ENCODE measurements around the gene XAGE1A. TPM values are rescaled to one million over a fixed set of nuclear protein-coding genes. Genes with fewer than 3 reads are reported as not detected.
A peak's percentile ranks its signal among the peaks of the same experiment; 100 is the strongest.
"Not testable (repeated sequence)": the region's sequence is repeated elsewhere in the genome, so short reads cannot be mapped to it uniquely, and the experiment has no call there.

The XAGE1A gene
- total RNA-seq, result not detected
- long read RNA-seq, donor 1, result 0 reads
- long read RNA-seq, donor 2, result 0 reads

- H3K36me3 ChIP-seq (ENCODE audit: low read depth); H3K4me1 ChIP-seq (ENCODE audit: low read depth); H3K4me3 ChIP-seq; intact Hi-C loops (cut with DNase I, micrococcal nuclease); H3K9me3 ChIP-seq; DNase-seq: not testable (repeated sequence)
- peak; percentile 9 for ATAC-seq
These were observed at the start of gene XAGE1A for GRCh38 chrX:52495545-52496418. Gene XAGE1A (plus strand): TSS chrX:52495808. CDS start chrX:52497362, 1,554 bp downstream.

GRCh38 chrX:52452031-52452430 lies 43.6 kb upstream of the XAGE1A start:
- DNase-seq; H3K9me3 ChIP-seq; H3K36me3 ChIP-seq (ENCODE audit: low read depth); H3K4me1 ChIP-seq (ENCODE audit: low read depth); intact Hi-C loops (cut with DNase I, micrococcal nuclease); ATAC-seq; H3K4me3 ChIP-seq: not testable (repeated sequence)

GRCh38 chrX:52471301-52471700 lies 24.3 kb upstream of the XAGE1A start:
- DNase-seq, result not testable (repeated sequence)

GRCh38 chrX:52496419-52496772 lies 788 bp downstream of the XAGE1A start:
- DNase-seq; ATAC-seq; H3K4me1 ChIP-seq (ENCODE audit: low read depth); intact Hi-C loops (cut with DNase I, micrococcal nuclease); H3K4me3 ChIP-seq; H3K36me3 ChIP-seq (ENCODE audit: low read depth); H3K9me3 ChIP-seq: not testable (repeated sequence)

More at GRCh38 chrX:52471301-52471700, 24.3 kb upstream of the XAGE1A start:
- H3K36me3 ChIP-seq (ENCODE audit: low read depth); H3K4me1 ChIP-seq (ENCODE audit: low read depth); ATAC-seq; intact Hi-C loops (cut with DNase I, micrococcal nuclease); H3K4me3 ChIP-seq; H3K9me3 ChIP-seq: not testable (repeated sequence)

GRCh38 chrX:52501362-52501761 lies 5.8 kb downstream of the XAGE1A start:
- H3K9me3 ChIP-seq; H3K4me3 ChIP-seq; DNase-seq; H3K36me3 ChIP-seq (ENCODE audit: low read depth); intact Hi-C loops (cut with DNase I, micrococcal nuclease); H3K4me1 ChIP-seq (ENCODE audit: low read depth); ATAC-seq: not testable (repeated sequence)

GRCh38 chrX:52504551-52504950 lies 8.9 kb downstream of the XAGE1A start:
- DNase-seq (no peak), ATAC-seq (no peak)
- TF ChIP-seq CTCF (IDR thresholded peaks at IDR 0.05), result no peak
- H3K36me3 ChIP-seq (ENCODE audit: low read depth), result no peaks in the 10 kb centered on the region
- no peaks in the 10 kb centered on the region for H3K4me1 ChIP-seq (ENCODE audit: low read depth)
- intact Hi-C loops (cut with DNase I, micrococcal nuclease), result no loop called here
- H3K4me3 ChIP-seq, result no peak overlapping the region
- H3K9me3 ChIP-seq, result no peaks in the 10 kb centered on the region

- Histone ChIP-seq H3K9me3 (no peaks in the 10 kb centered on the region), H3K4me3 (no peak overlapping the region), H3K36me3 (ENCODE audit: low read depth) (no peaks in the 10 kb centered on the region), H3K4me1 (ENCODE audit: low read depth) (no peaks in the 10 kb centered on the region)
- no peak for DNase-seq
- TF ChIP-seq CTCF (IDR thresholded peaks at IDR 0.05), result no peak
- ATAC-seq, result no peak
- intact Hi-C loops (cut with DNase I, micrococcal nuclease), result no loop called here
These were observed 11.7 kb downstream of the XAGE1A start for GRCh38 chrX:52507331-52507730.

GRCh38 chrX:52509916-52510315 lies 14.3 kb downstream of the XAGE1A start:
- TF ChIP-seq CTCF (IDR thresholded peaks at IDR 0.05), result no peak

GRCh38 chrX:52511126-52511525 lies 15.5 kb downstream of the XAGE1A start:
- H3K9me3 ChIP-seq; ATAC-seq; H3K4me3 ChIP-seq; intact Hi-C loops (cut with DNase I, micrococcal nuclease); H3K4me1 ChIP-seq (ENCODE audit: low read depth); DNase-seq; H3K36me3 ChIP-seq (ENCODE audit: low read depth): not testable (repeated sequence)

More at GRCh38 chrX:52509916-52510315, 14.3 kb downstream of the XAGE1A start:
- DNase-seq, result no peak
- no peak for ATAC-seq
- H3K9me3 ChIP-seq, result no peaks in the 10 kb centered on the region
- no peaks in the 10 kb centered on the region for H3K4me1 ChIP-seq (ENCODE audit: low read depth)
- intact Hi-C loops (cut with DNase I, micrococcal nuclease), result no loop called here
- H3K36me3 ChIP-seq (ENCODE audit: low read depth), result no peaks in the 10 kb centered on the region
- no peak overlapping the region for H3K4me3 ChIP-seq

- not testable (repeated sequence) for H3K4me3 ChIP-seq
These were observed 20.7 kb downstream of the XAGE1A start for GRCh38 chrX:52516110-52516986.

GRCh38 chrX:52516987-52517325 lies 21.3 kb downstream of the XAGE1A start, which contains the start of gene XAGE1B:
Gene XAGE1B (minus strand): TSS chrX:52517063. CDS start chrX:52515527, 1,536 bp downstream.
- H3K9me3 ChIP-seq; H3K36me3 ChIP-seq (ENCODE audit: low read depth); H3K4me3 ChIP-seq; H3K4me1 ChIP-seq (ENCODE audit: low read depth); DNase-seq; intact Hi-C loops (cut with DNase I, micrococcal nuclease): not testable (repeated sequence)
- peak; percentile 12 for ATAC-seq

More at GRCh38 chrX:52516110-52516986, 20.7 kb downstream of the XAGE1A start:
- H3K9me3 ChIP-seq; H3K4me1 ChIP-seq (ENCODE audit: low read depth); intact Hi-C loops (cut with DNase I, micrococcal nuclease); DNase-seq; H3K36me3 ChIP-seq (ENCODE audit: low read depth): not testable (repeated sequence)
- peak; percentile 6 for ATAC-seq
